B cell (primary cell): Measurements from ENCODE around the gene CCT4. TPM values are rescaled to one million over a fixed set of nuclear protein-coding genes. Genes with fewer than 3 reads are reported as not detected.
A peak's percentile ranks its signal among the peaks of the same experiment; 100 is the strongest.

Source experiments
- ATAC-seq: fragments of 200-7000 bp; cut with Tn5 transposase; one replicate; pipeline ENCODE4 v1.10.0; 2021; ENCODE audit warnings: low read depth, mild to moderate bottlenecking, moderate number of reproducible peaks, moderate library complexity
- CTCF ChIA-PET: fragments of 350-600 bp; sonication (Branson Sonifier 250); formaldehyde crosslinking; loops from one replicate; lab custom pipeline; 2021; ENCODE audit warnings: antibody characterized with exemption, inconsistent platforms; lab: Charles Lee
- POLR2A ChIA-PET: fragments of 350-600 bp; sonication (Branson Sonifier 250); formaldehyde crosslinking; loops from one replicate; lab custom pipeline; 2021; ENCODE audit warnings: antibody characterized with exemption; lab: Charles Lee
- DNase-seq: peaks from one replicate; pipeline ENCODE4 v3.0.0; 2013
- H2AFZ ChIP-seq: 2 replicates; pipeline ENCODE4 v1.6.1; 2012; ENCODE audit warnings: mild to moderate bottlenecking, low read depth, low read length; ENCODE audit not compliant: insufficient read depth, poor library complexity, severe bottlenecking
- H3K27ac ChIP-seq, 2 donors: 1 replicate in 1 of 2; 2 replicates in 1 of 2; pipeline ENCODE4 v1.5.1; 2012 to 2013; ENCODE audit warnings: low read length in 2 of 2, mild to moderate bottlenecking in 2 of 2, moderate library complexity in 1 of 2
- H3K27me3 ChIP-seq, 4 experiments: fragments of 200-600 bp in 1 of 4; sonication (generic) in 1 of 4; replicated peaks in 1 of 4; 1 replicate in 2 of 4; 2 replicates in 2 of 4; pipeline versions ENCODE4 v1.6.1 to v1.7.0; 2013 to 2016; ENCODE audit warnings: low read length in 3 of 4, mild to moderate bottlenecking in 2 of 4, mixed read lengths in 1 of 4, moderate library complexity in 1 of 4; ENCODE audit not compliant: insufficient read depth in 4 of 4, control insufficient read depth in 3 of 4; ENCODE audit errors: control extremely low read depth in 1 of 4
- H3K36me3 ChIP-seq, 2 experiments: replicated peaks in 1 of 2; 1 replicate in 1 of 2; 2 replicates in 1 of 2; pipeline versions ENCODE4 v1.6.1 to v1.7.1; 2013; ENCODE audit warnings: low read length in 1 of 2; ENCODE audit not compliant: insufficient read depth in 2 of 2, control insufficient read depth in 1 of 2; ENCODE audit errors: control extremely low read depth in 1 of 2, extremely low read depth in 1 of 2
- H3K4me1 ChIP-seq, 2 donors: fragments of 200-600 bp in 1 of 2; sonication (generic) in 1 of 2; 1 replicate in 1 of 2; 2 replicates in 1 of 2; pipeline versions ENCODE4 v1.5.1 to v1.6.1; 2013 to 2017; ENCODE audit warnings: low read length in 2 of 2; ENCODE audit not compliant: control insufficient read depth in 2 of 2, insufficient read depth in 2 of 2
- H3K4me2 ChIP-seq: replicated peaks from 2 replicates; pipeline ENCODE3; 2012; ENCODE audit warnings: mild to moderate bottlenecking, low read depth, low read length; ENCODE audit not compliant: poor library complexity, severe bottlenecking
- H3K4me3 ChIP-seq, 5 experiments: fragments of 200-600 bp in 1 of 5; sonication (generic) in 1 of 5; 1 replicate in 3 of 5; 2 replicates in 2 of 5; pipeline versions ENCODE4 v1.5.1 to v1.7.0; 2011 to 2016; ENCODE audit warnings: low read length in 4 of 5, mild to moderate bottlenecking in 4 of 5, low read depth in 2 of 5, control low read depth in 1 of 5, moderate library complexity in 1 of 5; ENCODE audit not compliant: insufficient read depth in 1 of 5; ENCODE audit errors: control extremely low read depth in 1 of 5, extremely low read depth in 1 of 5
- H3K79me2 ChIP-seq: fragments of 200-600 bp; sonication (generic); one replicate; pipeline ENCODE4 v1.6.0; 2016; ENCODE audit warnings: low read length; ENCODE audit not compliant: control insufficient read depth, insufficient read depth
- H3K9ac ChIP-seq: fragments of 200-600 bp; sonication (generic); 2 replicates; pipeline ENCODE4 v1.6.1; 2017; ENCODE audit warnings: mild to moderate bottlenecking, low read length, moderate library complexity
- H3K9me3 ChIP-seq, 3 donors: one replicate each; pipeline versions ENCODE4 v1.6.1 to v1.7.1; 2013; ENCODE audit warnings: low read length in 2 of 3; ENCODE audit not compliant: control insufficient read depth in 2 of 3, insufficient read depth in 1 of 3; ENCODE audit errors: control extremely low read depth in 1 of 3
- H4K20me1 ChIP-seq: 2 replicates; pipeline ENCODE4 v1.6.0; 2012; ENCODE audit warnings: mild to moderate bottlenecking, low read length; ENCODE audit not compliant: insufficient read depth, control insufficient read depth, poor library complexity, severe bottlenecking
- H3K27ac Mint-ChIP-seq: one replicate; pipeline ENCODE4 v1.8.0; 2021; ENCODE audit warnings: mixed read lengths
- H3K27me3 Mint-ChIP-seq: one replicate; pipeline ENCODE4 v1.8.0; 2021; ENCODE audit warnings: mixed read lengths
- H3K4me1 Mint-ChIP-seq: one replicate; pipeline ENCODE4 v1.8.0; 2021; ENCODE audit warnings: mixed read lengths
- H3K4me3 Mint-ChIP-seq: one replicate; pipeline ENCODE4 v1.8.0; 2021; ENCODE audit warnings: mixed read lengths
- H3K9me3 Mint-ChIP-seq: one replicate; pipeline ENCODE4 v1.8.0; 2022; ENCODE audit warnings: mixed read lengths; ENCODE audit not compliant: insufficient read depth
- CTCF ChIP-seq: fragments of 200-600 bp; IDR thresholded peaks from one replicate; pipeline ENCODE4 v1.8.0; 2022; ENCODE audit warnings: antibody characterized with exemption, mild to moderate bottlenecking
- EZH2 ChIP-seq: IDR thresholded peaks from 2 replicates; pipeline ENCODE4 v1.6.1; 2012; ENCODE audit warnings: borderline replicate concordance, low read depth, mild to moderate bottlenecking, moderate library complexity, low read length; ENCODE audit not compliant: insufficient read depth, poor library complexity, severe bottlenecking
- WGBS: methylation state at CpG from one replicate; pipeline ENCODE4 v1.1.5; 2013; ENCODE audit warnings: missing lambda C conversion rate; ENCODE audit not compliant: insufficient coverage; 5-methylcytosine and 5-hydroxymethylcytosine counted together
- intact Hi-C: fragments of 100-400 bp; cut with micrococcal nuclease; formaldehyde crosslinking; loops from one replicate; pipeline ENCODE4 v1.10.0; 2022
- polyA plus RNA-seq: library from polyadenylated mRNA; depleted of rRNA; stranded (reverse); fragments of >200 nt; gene quantifications from 2 replicates; pipeline ENCODE4 v1.2.3, GENCODE V29; 2012
- total RNA-seq, 2 donors: library from RNA; stranded (reverse); fragments of 120-200 nt in 1 of 2; gene quantifications; 1 replicate in 1 of 2; 2 replicates in 1 of 2; pipeline versions ENCODE4 v1.2.3 to v1.2.4, GENCODE V29; 2013 to 2022

CCT4 gene
- total and polyA plus RNA-seq, 2 donors (not counting 1 experiment from before 2014, with no cell fraction given) = 31.2 to 88.0 TPM

GRCh38 chr2:61905372-61906185 is 17.1 kb upstream of the CCT4 start, which contains the start of gene COMMD1:
COMMD1 (plus strand) TSS chr2:61905674; CDS start chr2:61905679, 5 bp downstream.
- Histone ChIP-seq H3K4me1 (peaks cover 7 to 8% of the 10 kb centered on the region in 2 donors), H3K36me3 (no peaks in the 10 kb centered on the region), H3K79me2 (peaks cover 48% of the 10 kb centered on the region), H3K9me3 (no peaks in the 10 kb centered on the region), H2AFZ (peak within 1 kb of the TSS; percentile 93), H3K9ac (peak within 1 kb of the TSS; percentile 83), H3K27me3 (no peaks in the 10 kb centered on the region), H4K20me1 (no peaks in the 10 kb centered on the region), H3K27ac (peak within 1 kb of the TSS; percentile 57 to 86), H3K4me2 (peak within 1 kb of the TSS; percentile 79), H3K4me3 (peak within 1 kb of the TSS; percentile 61 to 97 (median 87))
- peak; percentile 99 for ATAC-seq
- Mint-ChIP-seq H3K4me3 (peak within 1 kb of the TSS; percentile 91), H3K27ac (peak within 1 kb of the TSS; percentile 90), H3K9me3 (no peaks in the 10 kb centered on the region), H3K27me3 (no peaks in the 10 kb centered on the region), H3K4me1 (peaks cover 11% of the 10 kb centered on the region)
- DNase-seq = peak; percentile 87
- ChIA-PET POLR2A (interaction anchor here (1.4 kb wide), 1 partner anchor 52 kb away, joined by 3 read pairs; the partner anchor contains the start of gene FAM161A), CTCF (no interaction called here)
- intact Hi-C loops = loop anchor here (1.0 to 5.0 kb wide), 4 partner anchors 17 to 1682 kb away; partner anchors contain the start of genes CCT4, FAM161A, MDH1 and WDPCP
- TF ChIP-seq EZH2 = no peak
- no peak for TF ChIP-seq CTCF
- 0% methylated on average over 32 of the region's 33 CpGs for WGBS

GRCh38 chr2:61900281-61900680 is 11.8 kb upstream of the CCT4 start:
- Mint-ChIP-seq H3K27ac (no peak overlapping the region), H3K4me3 (no peak overlapping the region), H3K4me1 (peaks cover 3% of the 10 kb centered on the region), H3K27me3 (no peaks in the 10 kb centered on the region), H3K9me3 (no peaks in the 10 kb centered on the region)
- ATAC-seq (no peak), DNase-seq (no peak)
- POLR2A ChIA-PET = no interaction called here
- Histone ChIP-seq H3K9ac (no peak overlapping the region), H3K79me2 (peaks cover 2% of the 10 kb centered on the region), H3K9me3 (no peaks in the 10 kb centered on the region), H3K27ac (no peak overlapping the region), H3K36me3 (no peaks in the 10 kb centered on the region), H2AFZ (no peak overlapping the region), H3K27me3 (no peaks in the 10 kb centered on the region), H3K4me2 (no peak overlapping the region), H3K4me1 (peaks cover 3% of the 10 kb centered on the region in 2 donors), H4K20me1 (no peaks in the 10 kb centered on the region), H3K4me3 (no peak overlapping the region)
- intact Hi-C loops = no loop called here
- no peak for TF ChIP-seq CTCF
- no peak for TF ChIP-seq EZH2
- CTCF ChIA-PET = no interaction called here
- WGBS = no CpG with 5 or more reads among the region's 1 CpG
